ENCODE measurements around the gene SH3BP5.

- TF ChIP-seq TCF12 (IDR thresholded peaks at IDR 0.05; ENCODE audit: low read depth) = no peak
- TF ChIP-seq, protein P1, sequence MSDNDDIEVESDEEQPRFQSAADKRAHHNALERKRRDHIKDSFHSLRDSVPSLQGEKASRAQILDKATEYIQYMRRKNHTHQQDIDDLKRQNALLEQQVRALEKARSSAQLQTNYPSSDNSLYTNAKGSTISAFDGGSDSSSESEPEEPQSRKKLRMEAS (IDR thresholded peaks at IDR 0.05) = no peak
- no peak for TF ChIP-seq RAD21 (IDR thresholded peaks at IDR 0.05; ENCODE audit: low read depth)
- no peak for TF ChIP-seq FOXM1 (IDR thresholded peaks at IDR 0.05; ENCODE audit: borderline replicate concordance, low read depth)
- TF ChIP-seq, protein P2, sequence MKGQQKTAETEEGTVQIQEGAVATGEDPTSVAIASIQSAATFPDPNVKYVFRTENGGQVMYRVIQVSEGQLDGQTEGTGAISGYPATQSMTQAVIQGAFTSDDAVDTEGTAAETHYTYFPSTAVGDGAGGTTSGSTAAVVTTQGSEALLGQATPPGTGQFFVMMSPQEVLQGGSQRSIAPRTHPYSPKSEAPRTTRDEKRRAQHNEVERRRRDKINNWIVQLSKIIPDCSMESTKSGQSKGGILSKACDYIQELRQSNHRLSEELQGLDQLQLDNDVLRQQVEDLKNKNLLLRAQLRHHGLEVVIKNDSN (IDR thresholded peaks at IDR 0.05) = no peak
- TF ChIP-seq, protein P3, sequence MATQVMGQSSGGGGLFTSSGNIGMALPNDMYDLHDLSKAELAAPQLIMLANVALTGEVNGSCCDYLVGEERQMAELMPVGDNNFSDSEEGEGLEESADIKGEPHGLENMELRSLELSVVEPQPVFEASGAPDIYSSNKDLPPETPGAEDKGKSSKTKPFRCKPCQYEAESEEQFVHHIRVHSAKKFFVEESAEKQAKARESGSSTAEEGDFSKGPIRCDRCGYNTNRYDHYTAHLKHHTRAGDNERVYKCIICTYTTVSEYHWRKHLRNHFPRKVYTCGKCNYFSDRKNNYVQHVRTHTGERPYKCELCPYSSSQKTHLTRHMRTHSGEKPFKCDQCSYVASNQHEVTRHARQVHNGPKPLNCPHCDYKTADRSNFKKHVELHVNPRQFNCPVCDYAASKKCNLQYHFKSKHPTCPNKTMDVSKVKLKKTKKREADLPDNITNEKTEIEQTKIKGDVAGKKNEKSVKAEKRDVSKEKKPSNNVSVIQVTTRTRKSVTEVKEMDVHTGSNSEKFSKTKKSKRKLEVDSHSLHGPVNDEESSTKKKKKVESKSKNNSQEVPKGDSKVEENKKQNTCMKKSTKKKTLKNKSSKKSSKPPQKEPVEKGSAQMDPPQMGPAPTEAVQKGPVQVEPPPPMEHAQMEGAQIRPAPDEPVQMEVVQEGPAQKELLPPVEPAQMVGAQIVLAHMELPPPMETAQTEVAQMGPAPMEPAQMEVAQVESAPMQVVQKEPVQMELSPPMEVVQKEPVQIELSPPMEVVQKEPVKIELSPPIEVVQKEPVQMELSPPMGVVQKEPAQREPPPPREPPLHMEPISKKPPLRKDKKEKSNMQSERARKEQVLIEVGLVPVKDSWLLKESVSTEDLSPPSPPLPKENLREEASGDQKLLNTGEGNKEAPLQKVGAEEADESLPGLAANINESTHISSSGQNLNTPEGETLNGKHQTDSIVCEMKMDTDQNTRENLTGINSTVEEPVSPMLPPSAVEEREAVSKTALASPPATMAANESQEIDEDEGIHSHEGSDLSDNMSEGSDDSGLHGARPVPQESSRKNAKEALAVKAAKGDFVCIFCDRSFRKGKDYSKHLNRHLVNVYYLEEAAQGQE (IDR thresholded peaks at IDR 0.05; ENCODE audit: low read depth) = no peak
- no peak for TF ChIP-seq EGR1 (IDR thresholded peaks at IDR 0.05)
- no peak for TF ChIP-seq TAF1 (IDR thresholded peaks at IDR 0.05; ENCODE audit: low read depth)
Measured at GRCh38 chr3:15283702-15284101, 48.7 kb downstream of the SH3BP5 start.

Measured in Ishikawa (cell line).